Stimulated activated CD4-positive, alpha-beta T cell treated with anti-CD3 and anti-CD28 coated beads, Interleukin-4, amount 100 ng/mL, for 48 hours (primary cell): ENCODE results near the gene ANGPTL2.

Experiments used
- DNase-seq, 2 donors: peaks; one replicate each; pipeline ENCODE4 v3.0.0-alpha.2; 2020; ENCODE audit warnings: low read depth in 2 of 2

The ANGPTL2 gene

DNA sequence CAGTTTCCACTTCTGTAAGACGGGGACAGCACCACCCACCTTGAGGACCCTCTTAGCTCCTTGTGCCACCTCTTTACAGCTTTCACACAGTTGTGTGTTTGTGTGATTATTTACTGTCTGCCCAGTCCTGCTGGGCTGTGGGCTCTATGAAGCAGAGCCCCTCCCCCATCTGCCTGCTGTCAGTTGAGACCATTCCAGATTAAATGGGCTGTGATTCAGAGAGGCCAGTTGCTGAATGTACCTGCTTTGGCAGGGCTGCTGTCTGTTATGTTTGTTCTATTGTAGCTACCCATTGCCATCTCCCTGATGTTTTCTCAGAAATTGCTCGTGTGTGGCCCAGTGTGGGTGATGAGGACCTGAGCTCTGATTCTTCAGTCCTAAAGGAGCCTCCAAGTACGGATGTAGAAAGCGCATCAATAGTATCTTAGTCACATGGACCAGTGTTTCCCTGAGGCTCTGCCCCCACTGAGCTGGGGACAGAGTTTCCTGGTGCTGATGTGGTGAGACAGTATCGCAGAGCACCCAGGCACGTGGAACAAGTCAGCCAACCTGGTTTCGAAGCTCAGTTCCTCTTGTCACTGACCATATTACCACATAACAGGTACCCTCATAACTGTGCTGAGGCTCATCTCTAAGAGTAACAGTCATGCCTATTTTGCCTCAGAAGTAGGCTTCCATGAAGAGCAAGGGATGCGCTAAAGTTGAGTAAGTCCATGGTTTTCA is 3.7 kb downstream of the ANGPTL2 start:
- no peak for DNase-seq

DNA sequence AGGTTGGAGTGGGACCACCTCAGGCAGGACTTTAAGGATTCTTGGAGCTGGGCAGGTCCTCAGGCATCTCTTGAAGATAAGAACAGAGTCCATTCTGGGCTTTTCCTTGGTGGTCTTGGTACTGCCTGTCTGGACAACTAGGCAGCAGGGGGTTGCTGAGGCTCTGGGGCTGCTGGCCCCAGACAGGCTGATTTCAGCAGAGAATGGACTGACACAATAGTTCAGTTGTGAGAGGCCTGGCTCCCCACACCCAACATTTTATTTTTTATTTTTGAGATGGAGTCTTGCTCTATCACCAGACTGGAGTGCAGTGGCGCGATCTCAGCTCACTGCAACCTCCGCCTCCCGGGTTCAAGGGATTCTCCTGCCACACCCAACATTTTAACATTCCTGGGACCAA is 4.6 kb downstream of the ANGPTL2 start:
- no peak for DNase-seq

DNA sequence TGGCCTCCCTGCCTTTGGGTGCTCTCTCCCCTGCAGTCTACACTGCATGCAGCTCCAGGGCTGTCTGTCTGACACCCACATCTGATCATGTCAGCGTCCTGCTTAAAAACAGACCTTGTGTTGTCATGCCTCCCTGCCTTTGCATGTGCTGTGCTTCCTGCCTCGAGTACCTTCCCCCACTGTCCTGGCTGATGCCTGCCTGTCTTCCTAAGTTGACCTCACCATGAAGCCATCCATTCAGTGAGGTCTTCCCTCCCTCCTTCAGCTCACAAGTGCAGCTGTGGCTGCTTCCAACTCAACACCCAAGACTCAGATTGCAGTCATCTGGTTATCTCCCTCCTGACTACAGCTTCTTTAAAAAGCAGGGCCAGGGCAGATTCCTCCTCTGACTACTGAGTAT is 5.5 kb downstream of the ANGPTL2 start:
- DNase-seq, result no peak

DNA sequence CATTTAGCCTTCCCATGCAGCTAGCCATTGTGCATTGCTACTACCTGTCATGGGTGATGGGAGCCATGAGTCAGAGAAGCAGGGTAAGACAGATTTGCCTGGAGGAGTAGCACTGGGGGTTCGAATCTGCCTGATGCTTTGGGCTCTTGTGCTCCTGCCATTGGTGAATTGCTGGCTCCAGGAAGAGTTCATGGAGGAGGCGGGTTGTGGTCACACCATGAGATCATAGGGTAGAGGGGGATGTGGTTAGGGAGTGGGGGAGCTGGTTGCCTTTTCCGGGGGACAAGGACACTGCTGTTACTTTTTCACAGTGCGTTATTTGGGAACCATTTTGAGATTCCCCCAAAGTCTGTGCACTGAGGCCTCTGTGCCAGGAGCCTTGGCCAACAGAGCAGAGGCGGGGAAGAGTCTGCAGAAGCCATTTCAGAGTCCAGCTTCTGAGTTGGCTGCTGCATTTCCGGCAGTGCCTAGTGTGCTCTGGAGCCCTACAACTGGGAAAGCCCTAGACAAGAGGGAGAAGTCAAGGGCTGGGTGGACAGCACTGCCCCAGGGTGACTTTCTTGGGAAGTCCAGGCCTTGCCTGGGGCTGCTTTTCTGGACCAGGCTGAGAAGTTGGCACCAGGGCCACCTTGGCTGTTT is 6.2 kb downstream of the ANGPTL2 start:
- no peak for DNase-seq

DNA sequence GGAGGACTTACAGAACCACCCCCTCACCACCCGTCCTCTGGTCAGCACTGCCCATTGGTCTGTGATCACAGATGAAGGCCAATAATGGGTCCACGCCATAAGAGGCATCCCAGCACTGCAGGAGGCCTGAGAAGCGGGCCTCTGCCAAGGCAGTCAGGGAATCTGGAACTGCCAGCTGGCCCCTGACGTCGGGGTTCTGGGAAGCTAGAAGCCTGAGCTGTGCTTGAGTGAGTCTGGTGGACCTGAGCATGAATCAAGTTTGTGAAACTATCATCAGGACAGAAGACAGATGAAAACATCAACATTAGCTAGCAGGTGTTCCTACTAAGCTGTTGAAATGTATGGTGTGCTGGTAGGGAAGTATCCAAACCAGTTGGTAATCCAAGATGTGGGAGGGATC is 7.8 kb downstream of the ANGPTL2 start:
- no peak for DNase-seq

DNA sequence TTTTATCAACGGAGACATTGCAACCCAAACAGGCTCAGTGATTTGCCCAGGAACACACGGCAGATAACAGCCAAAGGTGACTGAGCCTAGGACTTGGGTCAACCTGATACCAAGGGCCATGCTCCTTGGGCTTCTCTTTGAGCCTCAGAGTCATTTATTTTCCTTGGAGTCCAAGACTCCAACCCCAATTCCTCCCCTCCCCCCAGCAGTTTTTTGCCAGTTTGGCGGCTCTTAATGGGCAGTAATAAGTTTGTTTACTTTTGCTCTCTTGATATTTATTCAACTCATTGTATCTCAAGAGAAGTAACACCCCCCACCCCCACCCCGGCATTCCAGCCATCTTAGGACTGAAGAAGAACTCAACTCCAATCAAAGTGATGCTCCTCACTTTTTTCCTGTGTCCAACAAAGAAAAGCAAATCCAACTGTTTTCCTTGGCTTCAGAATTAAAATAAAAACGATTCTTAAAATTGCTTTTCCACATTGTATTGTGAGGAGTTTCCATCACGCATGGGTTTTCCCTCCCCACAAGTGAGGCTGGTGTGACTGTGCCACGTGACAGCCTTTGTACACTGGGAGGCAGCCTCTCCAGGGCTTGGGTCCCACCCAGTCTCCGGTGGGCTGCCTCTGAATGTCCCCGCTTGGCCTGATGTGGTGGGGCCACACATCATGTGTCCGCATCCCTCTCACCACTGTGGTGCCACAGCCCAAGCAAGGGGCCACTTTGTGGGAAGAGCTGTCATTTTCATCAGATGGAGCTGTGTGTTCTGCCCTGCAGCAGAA is 9.1 kb downstream of the ANGPTL2 start:
- DNase-seq, result no peak

DNA sequence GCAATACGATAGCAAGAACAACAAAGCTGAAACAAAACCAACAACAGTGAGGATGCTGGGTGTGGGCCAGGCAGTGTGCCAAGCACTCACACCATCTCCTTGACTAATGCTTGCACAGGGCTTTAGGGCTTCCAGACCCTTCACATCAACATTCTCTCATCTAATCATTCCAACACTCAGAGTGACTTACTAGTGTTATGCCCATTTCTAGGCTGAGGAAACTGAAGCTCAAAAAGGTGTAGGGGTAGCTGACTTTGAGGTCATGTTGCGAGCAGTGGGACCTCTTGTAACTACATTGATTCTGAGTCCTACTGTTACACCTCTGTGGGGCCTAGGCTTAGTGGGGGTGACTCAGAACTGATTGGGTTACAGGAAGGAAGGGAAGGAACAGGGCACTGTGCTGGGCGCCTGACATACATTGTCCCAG is 9.7 kb downstream of the ANGPTL2 start:
- DNase-seq, result no peak

DNA sequence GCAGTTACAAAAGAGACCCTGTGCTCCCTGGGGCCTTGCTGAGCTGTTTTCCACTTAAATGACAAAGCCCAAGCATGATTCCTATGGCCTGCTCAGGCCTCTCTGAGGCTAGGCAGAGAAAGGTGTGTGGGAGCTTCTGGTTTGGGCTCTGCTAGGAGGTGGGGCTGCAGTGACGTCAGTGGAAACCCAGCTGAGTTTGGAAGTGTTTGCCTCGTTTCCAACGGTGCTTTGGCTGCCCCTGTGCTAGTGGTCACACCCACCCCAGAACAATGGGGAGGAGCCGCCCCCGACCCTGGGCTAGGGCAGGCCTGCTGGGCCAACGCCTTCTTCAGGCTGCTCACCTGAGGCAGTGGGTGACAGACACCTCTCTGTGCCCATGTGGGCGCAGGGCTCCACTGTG is 10.4 kb downstream of the ANGPTL2 start:
- DNase-seq, result no peak

DNA sequence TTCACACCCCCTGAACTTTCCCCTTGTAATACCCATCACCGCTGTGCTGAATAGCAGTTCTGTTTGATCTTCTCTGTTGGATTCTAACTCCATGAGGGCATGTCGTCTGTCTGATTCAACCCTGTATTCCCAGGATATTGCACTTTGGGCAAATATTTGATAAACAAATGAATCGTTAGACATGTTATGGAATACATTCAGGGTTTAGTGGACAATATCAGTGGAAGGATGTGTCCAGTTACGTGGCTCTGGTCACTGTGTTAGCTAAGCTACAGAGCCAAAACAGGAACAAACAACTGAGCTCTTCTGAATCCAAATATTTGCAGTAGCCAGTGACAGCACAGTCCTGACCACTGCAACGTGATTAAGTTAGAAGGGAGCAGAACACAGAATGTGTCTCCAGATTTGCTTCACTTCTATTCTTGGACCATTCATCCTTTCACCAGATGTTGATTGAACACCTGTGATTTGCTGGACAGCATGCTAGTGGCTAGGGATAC is 13.2 kb downstream of the ANGPTL2 start:
- no peak for DNase-seq

DNA sequence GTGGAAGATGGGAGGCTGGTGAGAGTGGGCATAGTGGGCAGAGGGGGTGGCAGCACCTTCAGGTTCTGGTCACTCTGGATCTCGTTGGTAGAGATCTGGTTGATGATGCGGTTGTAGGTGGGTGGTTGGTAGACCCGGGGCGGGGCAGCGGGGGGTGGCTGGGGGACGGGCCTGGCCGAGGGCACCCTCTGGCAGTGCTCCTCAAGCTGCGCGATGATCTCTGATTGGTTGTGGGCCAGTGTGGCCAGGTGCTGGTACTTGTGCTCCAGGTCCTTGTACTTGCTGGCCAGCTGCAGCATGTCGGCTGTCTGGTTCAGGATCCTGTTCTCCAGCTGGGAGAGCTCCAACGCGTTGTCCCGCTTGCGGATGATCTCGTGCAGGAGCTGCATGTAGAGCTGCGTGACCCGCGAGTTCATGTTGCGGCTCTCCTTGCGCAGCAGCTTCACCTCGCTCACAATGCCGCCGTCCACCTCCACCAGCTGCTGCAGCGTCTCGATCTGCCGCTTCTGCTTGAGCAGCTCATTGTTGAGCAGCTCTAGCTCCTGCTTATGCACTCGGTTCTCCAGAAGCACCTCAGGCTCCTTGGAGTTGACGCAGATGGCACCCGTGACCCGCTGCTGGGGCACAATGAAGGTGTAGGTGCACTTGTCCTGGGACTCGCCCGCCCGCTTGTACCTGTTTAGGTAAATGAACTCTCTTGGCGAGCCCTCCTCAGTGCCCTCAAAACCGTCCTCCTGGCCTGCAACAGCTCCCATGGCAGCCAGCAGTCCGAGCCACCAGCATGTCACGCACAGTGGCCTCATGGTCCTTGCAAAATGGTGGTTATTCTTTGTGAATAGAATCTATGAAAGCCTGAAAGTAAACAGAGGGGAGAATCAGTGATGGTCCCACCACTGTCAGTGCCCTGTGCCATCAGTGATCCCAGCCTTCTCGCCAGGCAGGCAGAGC is 14.2 kb downstream of the ANGPTL2 start:
- DNase-seq, result no peak

DNA sequence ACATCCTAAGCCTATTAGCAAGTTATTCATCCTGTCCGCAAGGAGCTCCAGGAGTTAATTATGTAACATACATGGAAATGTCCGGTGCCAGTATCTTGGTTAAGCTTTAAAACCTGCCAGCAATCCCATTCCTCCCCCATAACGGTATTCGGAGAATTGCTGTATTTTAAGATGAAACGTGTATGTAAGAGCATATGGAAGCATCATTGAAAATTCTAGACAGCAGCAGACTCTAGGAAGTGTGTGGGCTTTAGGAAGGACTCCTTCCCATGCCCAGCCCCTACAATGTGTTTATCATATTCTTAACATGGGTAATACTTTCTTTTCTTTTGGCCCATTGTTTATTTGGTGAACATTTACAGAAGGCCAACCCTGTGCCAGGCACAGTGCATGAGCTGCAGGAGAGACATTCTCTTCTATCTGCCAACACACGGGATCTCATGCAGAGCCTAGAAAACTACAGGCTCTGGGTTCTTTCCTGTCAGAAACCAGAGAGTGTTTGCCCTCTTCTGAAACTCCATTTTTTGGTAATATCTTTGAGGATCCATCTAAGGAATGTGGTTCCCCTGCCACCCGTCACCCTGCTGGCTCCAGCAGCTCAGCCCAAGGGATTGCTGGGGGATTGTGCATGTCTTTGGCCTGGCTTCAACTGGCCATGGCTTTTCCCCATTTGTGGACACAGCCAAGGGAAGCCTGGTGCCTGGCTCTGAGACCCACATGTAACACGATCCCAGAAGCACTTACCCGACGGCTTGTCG is 15.1 kb downstream of the ANGPTL2 start:
- DNase-seq, result no peak

DNA sequence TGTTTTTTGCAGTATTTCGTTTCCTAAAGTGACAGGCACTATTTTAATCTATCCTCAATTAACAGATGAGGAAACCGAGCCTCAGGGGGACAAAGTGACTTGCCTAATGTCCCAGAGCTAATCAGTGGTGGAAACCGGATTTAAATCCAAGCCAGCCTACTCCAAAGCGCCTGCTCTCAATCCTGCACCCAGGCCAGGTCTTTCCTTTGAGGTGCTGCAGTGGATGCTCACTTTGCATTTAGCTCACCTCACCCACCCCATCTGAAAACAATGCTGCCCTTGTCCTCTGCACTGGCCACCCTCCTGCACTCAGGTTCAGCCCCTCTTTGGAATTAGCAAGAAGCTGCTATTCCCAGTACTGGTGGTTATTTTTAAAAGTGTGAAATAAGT is 16.0 kb downstream of the ANGPTL2 start:
- no peak for DNase-seq

DNA sequence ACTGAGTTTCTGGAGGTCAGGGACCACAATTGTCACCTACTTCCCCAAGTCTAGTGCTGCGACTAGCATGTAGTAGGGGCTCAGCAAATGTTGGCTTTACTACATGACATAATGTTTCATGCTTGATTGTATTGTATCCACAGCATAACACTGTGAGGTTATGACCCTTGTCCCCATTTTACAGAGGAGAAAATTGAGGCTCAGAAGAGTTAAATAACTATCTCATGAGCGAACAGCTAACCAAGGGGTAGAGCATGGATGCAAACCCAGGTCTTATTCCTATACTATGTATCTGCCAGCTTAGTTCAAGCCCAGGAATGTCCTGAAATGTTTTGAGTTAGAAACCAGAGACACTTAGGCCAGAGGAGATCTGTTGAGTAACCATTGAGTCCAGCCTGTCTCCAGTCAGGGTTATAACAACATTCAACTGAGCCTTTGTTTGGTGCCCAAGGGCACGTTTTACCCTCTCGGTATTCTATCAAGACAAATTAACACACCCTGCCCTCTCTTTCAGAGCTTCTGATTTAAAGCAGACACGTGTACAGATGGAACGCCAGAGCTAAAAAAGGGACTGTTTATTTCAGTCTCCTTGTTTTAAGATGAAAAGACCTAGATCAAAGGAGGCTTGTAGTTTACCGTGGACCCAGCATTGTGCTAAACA is 16.5 kb downstream of the ANGPTL2 start:
- no peak for DNase-seq

DNA sequence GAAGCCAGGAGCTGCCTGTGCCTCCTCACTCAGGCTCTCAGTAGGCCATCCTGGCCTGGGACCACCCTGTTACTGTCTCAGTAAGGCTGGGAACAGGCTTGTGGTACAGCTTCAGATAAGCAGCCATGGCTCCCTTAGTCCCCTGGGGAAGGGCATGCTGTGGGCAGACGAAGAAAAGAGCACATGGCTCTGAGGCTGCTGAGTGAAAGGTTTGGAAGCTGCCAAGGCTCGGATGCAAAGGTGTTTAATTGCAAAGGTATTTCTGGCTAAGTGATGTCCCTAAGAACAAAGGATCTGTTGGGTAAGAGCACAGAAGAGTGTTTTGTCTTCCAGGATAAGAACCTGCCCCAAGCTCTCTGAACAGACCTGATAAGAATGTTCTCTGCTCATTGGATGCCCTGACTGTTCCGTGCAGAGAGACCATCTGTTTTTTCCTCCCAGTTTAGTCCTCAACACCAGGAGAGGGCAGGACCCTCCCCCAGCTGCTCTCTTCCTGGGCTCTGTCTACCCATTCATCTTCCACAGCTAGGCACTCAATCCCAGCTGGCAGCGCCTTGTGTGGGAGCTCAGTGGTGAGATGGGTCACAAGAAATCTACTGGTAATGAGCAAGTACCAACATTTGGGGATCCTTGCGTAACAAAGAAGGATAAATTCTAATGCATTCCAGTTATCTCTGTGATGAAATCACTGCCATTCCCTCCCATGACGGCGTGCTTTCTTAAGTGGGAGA is 17.7 kb downstream of the ANGPTL2 start:
- DNase-seq, result no peak

DNA sequence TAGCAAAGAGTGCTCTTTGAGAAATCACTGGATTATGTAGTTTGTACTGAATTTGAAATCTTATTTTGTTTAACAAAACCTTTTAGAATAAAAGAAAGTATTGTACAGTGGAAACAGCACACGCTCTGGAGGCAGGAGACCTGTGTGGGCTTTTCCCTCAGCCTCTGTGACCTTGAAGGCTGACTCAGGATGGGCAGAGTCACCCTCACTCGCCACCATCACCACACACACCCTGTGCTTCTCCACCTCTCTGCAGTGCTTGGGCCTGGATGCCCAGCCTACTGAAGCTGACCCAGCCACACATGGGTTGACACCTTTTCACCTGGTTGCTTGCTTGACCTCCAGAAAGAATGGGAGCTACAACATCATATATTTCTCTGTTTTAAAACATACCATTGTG is 19.6 kb downstream of the ANGPTL2 start:
- no peak for DNase-seq

DNA sequence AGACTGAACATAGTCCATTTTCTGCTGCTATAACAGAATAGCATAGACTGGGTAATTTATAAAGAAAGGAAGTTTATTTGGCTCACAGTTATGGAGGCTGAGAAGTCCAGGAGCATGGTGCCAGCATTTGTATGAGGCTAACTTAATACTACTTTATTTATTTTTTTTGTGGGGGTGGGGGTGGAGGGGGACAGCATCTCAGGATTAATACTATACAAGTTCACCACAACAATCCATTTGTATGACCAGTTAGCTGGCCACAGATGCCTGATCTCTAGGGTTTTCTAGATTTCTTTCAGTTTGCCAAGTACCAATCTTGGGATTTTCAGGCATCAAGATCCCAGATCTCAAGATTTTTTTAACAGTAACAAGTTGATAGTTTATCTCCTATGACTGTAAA is 20.3 kb downstream of the ANGPTL2 start:
- DNase-seq, result no peak

DNA sequence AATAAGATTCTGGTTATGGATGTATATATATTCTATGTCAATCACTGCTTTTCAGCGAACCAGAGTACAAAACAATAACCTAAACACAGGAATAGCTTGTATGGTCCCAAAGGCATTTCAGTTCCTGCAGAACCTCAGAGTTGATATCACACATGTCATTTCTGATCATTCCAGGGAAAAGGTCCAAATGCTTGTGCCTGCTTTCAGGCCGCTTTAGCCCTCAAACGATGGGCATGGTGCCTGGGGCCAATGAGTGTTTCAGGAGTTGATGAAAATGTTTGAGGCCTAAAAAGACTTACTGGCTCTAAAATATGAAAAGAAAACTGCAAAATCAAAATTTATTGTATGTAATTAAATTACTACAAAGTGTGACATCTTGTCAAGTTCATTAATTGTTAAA is 22.8 kb downstream of the ANGPTL2 start:
- DNase-seq, result no peak

DNA sequence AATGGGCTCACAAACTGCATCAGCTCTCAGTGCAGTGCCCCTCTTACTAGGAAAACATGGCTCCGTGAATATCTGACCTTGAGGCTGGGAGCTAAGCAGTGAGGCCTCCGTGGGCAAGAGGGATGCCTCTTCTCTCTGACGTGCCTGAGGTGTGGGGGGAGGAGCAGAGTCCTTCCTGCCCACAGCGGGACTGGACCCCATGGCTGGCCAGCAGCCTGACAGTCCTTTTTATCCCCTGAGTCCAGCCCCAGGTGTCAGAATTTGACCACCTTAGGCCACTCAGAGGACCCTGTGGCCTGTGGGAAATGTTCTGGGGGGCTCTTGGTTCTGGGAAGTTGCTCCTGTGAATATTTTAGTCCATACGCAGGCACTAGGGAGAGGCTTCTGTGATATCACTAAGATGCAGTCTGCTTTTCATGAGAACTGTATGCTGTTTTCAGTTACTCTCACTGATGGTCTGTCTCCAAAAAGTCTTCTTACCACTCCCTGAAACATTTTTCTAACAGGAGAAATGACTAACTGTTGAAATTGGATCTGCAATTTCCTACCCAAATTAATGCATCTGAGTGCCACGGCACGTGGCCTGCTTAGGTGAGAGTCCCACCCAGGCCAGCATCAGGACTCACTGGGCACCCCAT is 23.4 kb downstream of the ANGPTL2 start:
- DNase-seq, result no peak

DNA sequence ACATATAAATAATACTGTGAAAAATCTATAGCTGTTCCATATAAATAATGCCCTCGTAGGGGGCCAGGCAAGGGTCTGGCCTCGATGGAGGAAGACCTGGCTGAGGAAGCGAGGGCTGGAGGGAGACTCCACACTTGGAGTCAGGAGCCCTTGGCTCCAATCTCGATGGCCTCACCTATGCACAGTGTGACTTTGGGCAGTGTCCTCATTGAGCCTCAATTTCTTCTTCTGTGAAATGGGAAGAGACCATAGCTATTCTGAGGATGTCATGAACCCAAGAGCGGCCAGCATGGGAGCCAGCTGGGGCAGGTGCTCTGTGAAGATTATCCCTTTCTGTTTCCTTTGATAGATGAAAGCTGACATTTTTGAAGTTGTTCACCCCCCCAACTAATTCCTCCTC is 24.8 kb downstream of the ANGPTL2 start:
- DNase-seq, result no peak
